ENCODE data around the gene ALDH1A3. TPM values are rescaled to one million over a fixed set of nuclear protein-coding genes. Genes with fewer than 3 reads are reported as not detected.

Gene ALDH1A3
- total RNA-seq, 1 donor from 2014 or later: not detected

DNA sequence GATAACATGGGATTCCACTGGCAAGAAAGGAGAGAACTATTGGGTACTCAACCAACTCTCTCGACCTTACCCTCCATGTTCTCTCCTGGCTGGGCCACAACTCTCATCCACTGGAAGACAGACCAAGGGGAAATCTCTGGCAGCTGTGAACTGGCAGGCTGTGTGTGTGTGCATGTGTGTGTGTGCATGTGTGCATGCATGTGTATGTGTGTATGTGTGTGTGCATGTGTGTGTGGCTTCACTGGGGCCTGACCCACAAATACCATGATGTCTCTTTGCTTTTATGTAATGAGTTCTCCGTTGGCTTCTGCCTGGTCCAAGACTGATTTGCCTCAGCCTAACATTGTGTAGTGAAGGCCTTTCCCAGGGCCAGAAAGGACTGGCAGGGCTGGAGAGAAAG is 4.1 kb upstream of the ALDH1A3 start:
- no peaks in the 10 kb centered on the region for H3K9me3 Mint-ChIP-seq
- POLR2A ChIA-PET: no interaction called here
- H3K27me3 Mint-ChIP-seq: peaks cover 38% of the 10 kb centered on the region
- CTCF ChIA-PET: interaction anchor here (1.6 kb wide), 1 partner anchor 11 kb away, joined by 4 read pairs; no protein-coding TSS in a partner anchor
- DNase-seq (no peak), ATAC-seq (ENCODE audit: low read depth) (no peak)
- TF ChIP-seq, protein P1, sequence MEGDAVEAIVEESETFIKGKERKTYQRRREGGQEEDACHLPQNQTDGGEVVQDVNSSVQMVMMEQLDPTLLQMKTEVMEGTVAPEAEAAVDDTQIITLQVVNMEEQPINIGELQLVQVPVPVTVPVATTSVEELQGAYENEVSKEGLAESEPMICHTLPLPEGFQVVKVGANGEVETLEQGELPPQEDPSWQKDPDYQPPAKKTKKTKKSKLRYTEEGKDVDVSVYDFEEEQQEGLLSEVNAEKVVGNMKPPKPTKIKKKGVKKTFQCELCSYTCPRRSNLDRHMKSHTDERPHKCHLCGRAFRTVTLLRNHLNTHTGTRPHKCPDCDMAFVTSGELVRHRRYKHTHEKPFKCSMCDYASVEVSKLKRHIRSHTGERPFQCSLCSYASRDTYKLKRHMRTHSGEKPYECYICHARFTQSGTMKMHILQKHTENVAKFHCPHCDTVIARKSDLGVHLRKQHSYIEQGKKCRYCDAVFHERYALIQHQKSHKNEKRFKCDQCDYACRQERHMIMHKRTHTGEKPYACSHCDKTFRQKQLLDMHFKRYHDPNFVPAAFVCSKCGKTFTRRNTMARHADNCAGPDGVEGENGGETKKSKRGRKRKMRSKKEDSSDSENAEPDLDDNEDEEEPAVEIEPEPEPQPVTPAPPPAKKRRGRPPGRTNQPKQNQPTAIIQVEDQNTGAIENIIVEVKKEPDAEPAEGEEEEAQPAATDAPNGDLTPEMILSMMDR (IDR thresholded peaks at IDR 0.05): no peak
- H3K27ac Mint-ChIP-seq: no peak overlapping the region
- intact Hi-C loops (cut with micrococcal nuclease): loop anchor here (10.0 kb wide), 1 partner anchor 531 kb away; the partner anchor contains the start of gene ADAMTS17
- H3K36me3 Mint-ChIP-seq (ENCODE audit: low read depth): no peaks in the 10 kb centered on the region
- H3K4me1 Mint-ChIP-seq: peaks cover 9% of the 10 kb centered on the region
- H3K4me3 Mint-ChIP-seq: no peak overlapping the region

- intact Hi-C loops (cut with micrococcal nuclease): loop anchor here (10.0 kb wide), 1 partner anchor 531 kb away; the partner anchor contains the start of gene ADAMTS17
- ATAC-seq (ENCODE audit: low read depth) (no peak), DNase-seq (no peak)
- Mint-ChIP-seq H3K27me3 (peaks cover 42% of the 10 kb centered on the region), H3K9me3 (no peaks in the 10 kb centered on the region), H3K4me1 (peaks cover 14% of the 10 kb centered on the region), H3K4me3 (no peak overlapping the region), H3K36me3 (ENCODE audit: low read depth) (no peaks in the 10 kb centered on the region), H3K27ac (no peak overlapping the region)
- POLR2A ChIA-PET: no interaction called here
- CTCF ChIA-PET: interaction anchor here (1.6 kb wide), 1 partner anchor 12 kb away, joined by 4 read pairs; no protein-coding TSS in a partner anchor
- TF ChIP-seq, protein P1 (IDR thresholded peaks at IDR 0.05): no peak
These were observed 3.7 kb upstream of the ALDH1A3 start for GRCh38 chr15:100875976-100876375.

DNA sequence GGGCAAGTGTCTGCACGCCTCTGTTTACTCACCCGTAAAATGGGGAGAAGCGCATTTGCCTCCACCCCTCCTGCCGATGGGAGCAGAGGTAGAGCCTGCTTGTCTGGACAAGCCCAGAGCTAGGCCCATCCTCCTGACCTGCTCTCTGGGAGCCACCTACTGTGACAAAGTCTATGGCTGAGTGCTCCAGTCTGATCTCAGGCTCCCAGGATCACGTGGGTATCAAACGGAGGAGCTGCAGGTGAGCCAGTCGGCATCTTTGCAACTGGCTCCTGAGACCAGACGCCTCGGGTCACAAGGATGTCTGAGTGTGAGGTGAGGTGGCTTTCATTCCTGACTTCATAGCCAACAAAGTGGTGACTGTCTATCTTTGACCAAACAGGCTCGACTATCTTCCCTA is 2.1 kb upstream of the ALDH1A3 start:
- CTCF ChIA-PET: no interaction called here
- H3K9me3 Mint-ChIP-seq: no peaks in the 10 kb centered on the region
- DNase-seq (no peak), ATAC-seq (ENCODE audit: low read depth) (no peak)
- POLR2A ChIA-PET: no interaction called here
- intact Hi-C loops (cut with micrococcal nuclease): loop anchor here (10.0 kb wide), 1 partner anchor 533 kb away; the partner anchor contains the start of gene ADAMTS17
- peaks cover 14% of the 10 kb centered on the region for H3K4me1 Mint-ChIP-seq
- H3K27ac Mint-ChIP-seq: no peak overlapping the region
- TF ChIP-seq, protein P1 (IDR thresholded peaks at IDR 0.05): no peak
- peaks cover 57% of the 10 kb centered on the region for H3K27me3 Mint-ChIP-seq
- H3K4me3 Mint-ChIP-seq: no peak overlapping the region
- H3K36me3 Mint-ChIP-seq (ENCODE audit: low read depth): no peaks in the 10 kb centered on the region

- intact Hi-C loops (cut with micrococcal nuclease): loop anchor here (10.0 kb wide), 1 partner anchor 533 kb away; the partner anchor contains the start of gene ADAMTS17
- H3K27me3 Mint-ChIP-seq: peaks cover 58% of the 10 kb centered on the region
- ATAC-seq (ENCODE audit: low read depth) (no peak), DNase-seq (no peak)
- H3K4me3 Mint-ChIP-seq: peak overlapping the region; percentile 70
- H3K4me1 Mint-ChIP-seq: peaks cover 14% of the 10 kb centered on the region
- H3K9me3 Mint-ChIP-seq: no peaks in the 10 kb centered on the region
- no peaks in the 10 kb centered on the region for H3K36me3 Mint-ChIP-seq (ENCODE audit: low read depth)
- no peak overlapping the region for H3K27ac Mint-ChIP-seq
- POLR2A ChIA-PET: no interaction called here
- CTCF ChIA-PET: interaction anchor here (1.6 kb wide), 1 partner anchor 129 kb away, joined by 3 read pairs; no protein-coding TSS in a partner anchor
- TF ChIP-seq, protein P1 (IDR thresholded peaks at IDR 0.05): no peak
These were observed 1.5 kb upstream of the ALDH1A3 start for GRCh38 chr15:100878130-100878529.

DNA sequence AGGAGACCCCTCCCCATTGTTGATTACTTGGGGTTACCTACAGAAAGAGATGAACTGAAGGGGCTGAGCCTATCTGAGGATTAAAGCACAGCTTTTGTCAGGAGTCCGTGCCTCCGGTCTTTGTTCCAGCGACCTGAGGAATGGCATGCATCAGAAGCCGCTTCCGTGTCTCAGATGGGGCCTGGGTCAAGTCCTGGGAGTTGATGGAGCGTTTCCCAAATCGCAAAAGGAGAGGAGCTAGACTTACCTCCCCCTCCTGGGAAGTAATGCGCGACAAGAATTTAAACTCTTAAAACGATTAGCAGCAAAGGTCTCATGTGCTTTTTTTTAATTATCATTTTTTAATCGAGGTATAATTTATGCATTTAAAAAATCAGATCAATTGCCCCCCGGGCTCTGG is 983 bp upstream of the ALDH1A3 start:
- DNase-seq (no peak), ATAC-seq (ENCODE audit: low read depth) (no peak)
- Mint-ChIP-seq H3K4me1 (peaks cover 14% of the 10 kb centered on the region), H3K27me3 (peaks cover 61% of the 10 kb centered on the region), H3K4me3 (peak overlapping the region; percentile 70), H3K9me3 (no peaks in the 10 kb centered on the region), H3K36me3 (ENCODE audit: low read depth) (no peaks in the 10 kb centered on the region), H3K27ac (no peak overlapping the region)
- POLR2A ChIA-PET: no interaction called here
- CTCF ChIA-PET: interaction anchor here (1.6 kb wide), 1 partner anchor 128 kb away, joined by 3 read pairs; no protein-coding TSS in a partner anchor
- TF ChIP-seq, protein P1 (IDR thresholded peaks at IDR 0.05): no peak
- intact Hi-C loops (cut with micrococcal nuclease): loop anchor here (10.0 kb wide), 1 partner anchor 534 kb away; the partner anchor contains the start of gene ADAMTS17
